Keratinocyte (primary cell): ENCODE measurements around the gene PIGH. TPM values are rescaled to one million over a fixed set of nuclear protein-coding genes. Genes with fewer than 3 reads are reported as not detected.
"Not testable (repeated sequence)": the region's sequence is repeated elsewhere in the genome, so short reads cannot be mapped to it uniquely, and the experiment has no call there.

Source experiments
- DNase-seq: peaks from one replicate; pipeline ENCODE4 v3.0.0-alpha.2; 2011; ENCODE audit warnings: low read depth, missing footprints, low spot score
- FAIRE-seq: peaks from 2 replicates; lab custom pipeline; 2011; peaks lifted over from hg19 to GRCh38; lab: Jason Lieb, UNC
- H2AFZ ChIP-seq: 2 replicates; pipeline ENCODE4 v1.6.0; 2012; ENCODE audit warnings: low read length, control low read depth, inconsistent platforms; ENCODE audit not compliant: control insufficient read depth
- H3K27ac ChIP-seq: 2 replicates; pipeline ENCODE4 v1.5.1; 2011; ENCODE audit warnings: low read length; ENCODE audit not compliant: control insufficient read depth, insufficient read depth
- H3K27me3 ChIP-seq: 3 replicates; pipeline ENCODE4 v1.6.0; 2011; ENCODE audit warnings: low read length; ENCODE audit not compliant: control insufficient read depth, insufficient read depth; ENCODE audit errors: extremely low read depth
- H3K36me3 ChIP-seq, 2 experiments: 2 replicates in 1 of 2; 3 replicates in 1 of 2; pipeline ENCODE4 v1.5.1; 2011; ENCODE audit warnings: low read length in 2 of 2, mild to moderate bottlenecking in 1 of 2; ENCODE audit not compliant: control insufficient read depth in 2 of 2, insufficient read depth in 2 of 2; ENCODE audit errors: extremely low read depth in 1 of 2
- H3K4me1 ChIP-seq: 3 replicates; pipeline ENCODE4 v1.5.1; 2011; ENCODE audit warnings: low read length; ENCODE audit not compliant: control insufficient read depth, insufficient read depth; ENCODE audit errors: extremely low read depth
- H3K4me2 ChIP-seq: 3 replicates; pipeline ENCODE4 v1.6.0; 2011; ENCODE audit warnings: low read depth, low read length; ENCODE audit not compliant: control insufficient read depth, insufficient read depth; ENCODE audit errors: extremely low read depth
- H3K4me3 ChIP-seq, 3 experiments: fragments of 200-600 bp in 1 of 3; sonication (generic) in 1 of 3; 2 replicates in 2 of 3; 3 replicates in 1 of 3; pipeline ENCODE4 v1.5.1; 2011 to 2016; ENCODE audit warnings: low read length in 3 of 3, mild to moderate bottlenecking in 3 of 3, control low read depth in 2 of 3, inconsistent platforms in 1 of 3, low read depth in 1 of 3, mixed read lengths in 1 of 3, mixed run types in 1 of 3, moderate library complexity in 1 of 3; ENCODE audit not compliant: control insufficient read depth in 2 of 3, insufficient read depth in 2 of 3; ENCODE audit errors: extremely low read depth in 1 of 3
- H3K79me2 ChIP-seq: 2 replicates; pipeline ENCODE4 v1.6.0; 2012; ENCODE audit warnings: low read length; ENCODE audit not compliant: control insufficient read depth, insufficient read depth
- H3K9ac ChIP-seq: 3 replicates; pipeline ENCODE4 v1.6.0; 2011; ENCODE audit warnings: low read length; ENCODE audit not compliant: control insufficient read depth, insufficient read depth; ENCODE audit errors: extremely low read depth
- H3K9me1 ChIP-seq: 3 replicates; pipeline ENCODE4 v1.6.0; 2011; ENCODE audit warnings: low read length; ENCODE audit not compliant: control insufficient read depth, insufficient read depth; ENCODE audit errors: extremely low read depth
- H3K9me3 ChIP-seq: 2 replicates; pipeline ENCODE4 v1.5.1; 2012; ENCODE audit warnings: low read depth, low read length; ENCODE audit not compliant: control insufficient read depth
- H4K20me1 ChIP-seq: 3 replicates; pipeline ENCODE4 v1.6.0; 2011; ENCODE audit warnings: low read length; ENCODE audit not compliant: control insufficient read depth, insufficient read depth; ENCODE audit errors: extremely low read depth
- EZH2 ChIP-seq: IDR thresholded peaks from one replicate; pipeline ENCODE4 v1.6.1; 2012; ENCODE audit warnings: inconsistent platforms, mild to moderate bottlenecking, low read length, moderate library complexity
- dilution Hi-C: fragments of 300-500 bp; cut with MboI; formaldehyde crosslinking; loops from one replicate; pipeline ENCODE4 v1.7.0; 2020; ENCODE audit warnings: low sequenced_read_pairs; ENCODE audit not compliant: extremely low pct_ligation_motif_present
- polyA plus RNA-seq, 5 experiments: library from polyadenylated mRNA; depleted of rRNA in 3 of 5; stranded (reverse) in 3 of 5; stranded (forward) in 1 of 5; unstranded in 1 of 5; fragments of >200 nt; gene quantifications; 1 replicate in 1 of 5; 2 replicates in 3 of 5; 3 replicates in 1 of 5; pipeline versions ENCODE4 v1.2.1 to v1.2.3, GENCODE V29; 2011 to 2012; ENCODE audit warnings: missing spikeins in 2 of 5, low read depth in 1 of 5, low replicate concordance in 1 of 5
- TF ChIP-seq, protein P1 (sequence below), 3 experiments: IDR thresholded peaks in 1 of 3; conservative IDR thresholded peaks in 1 of 3; optimal IDR thresholded peaks in 1 of 3; 2 replicates in 2 of 3; 3 replicates in 1 of 3; pipeline versions ENCODE3 to v1.5.1; 2011; ENCODE audit warnings: low read length in 3 of 3, mild to moderate bottlenecking in 3 of 3, moderate library complexity in 2 of 3, control low read depth in 1 of 3, inconsistent platforms in 1 of 3; ENCODE audit not compliant: insufficient read depth in 2 of 3; ENCODE audit errors: extremely low read depth in 1 of 3

PIGH gene
- polyA plus RNA-seq, 1 donor (not counting 4 experiments of a cell fraction or from before 2014, with no cell fraction given), result 29.9 TPM

DNA sequence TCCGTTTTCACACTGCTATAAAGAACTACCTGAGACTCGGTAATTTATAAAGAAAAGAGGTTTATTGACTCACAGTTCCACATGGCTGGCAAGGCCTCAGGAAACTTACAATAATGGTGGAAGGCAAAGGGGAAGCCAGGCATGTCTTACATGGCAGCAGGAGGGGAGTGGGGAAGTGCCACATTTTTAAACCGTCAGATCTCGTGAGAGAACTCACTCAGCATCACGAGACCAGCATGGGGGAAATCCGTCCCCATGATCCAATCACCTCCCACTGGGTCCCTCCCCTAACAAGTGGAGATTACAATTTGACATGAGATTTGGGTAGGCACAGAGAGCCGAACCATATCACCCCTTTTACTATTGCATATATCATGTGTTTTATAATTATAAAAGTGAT, 2.0 kb upstream of the PIGH start:
- no peaks in the 10 kb centered on the region for H4K20me1 ChIP-seq
- dilution Hi-C loops, result no loop called here
- no peak overlapping the region for H3K4me2 ChIP-seq
- FAIRE-seq (no peak), DNase-seq (no peak)
- no peak overlapping the region for H2AFZ ChIP-seq
- peaks cover 13% of the 10 kb centered on the region for H3K4me1 ChIP-seq
- H3K9me3 ChIP-seq, result no peaks in the 10 kb centered on the region
- no peak for TF ChIP-seq EZH2
- TF ChIP-seq, protein P1, sequence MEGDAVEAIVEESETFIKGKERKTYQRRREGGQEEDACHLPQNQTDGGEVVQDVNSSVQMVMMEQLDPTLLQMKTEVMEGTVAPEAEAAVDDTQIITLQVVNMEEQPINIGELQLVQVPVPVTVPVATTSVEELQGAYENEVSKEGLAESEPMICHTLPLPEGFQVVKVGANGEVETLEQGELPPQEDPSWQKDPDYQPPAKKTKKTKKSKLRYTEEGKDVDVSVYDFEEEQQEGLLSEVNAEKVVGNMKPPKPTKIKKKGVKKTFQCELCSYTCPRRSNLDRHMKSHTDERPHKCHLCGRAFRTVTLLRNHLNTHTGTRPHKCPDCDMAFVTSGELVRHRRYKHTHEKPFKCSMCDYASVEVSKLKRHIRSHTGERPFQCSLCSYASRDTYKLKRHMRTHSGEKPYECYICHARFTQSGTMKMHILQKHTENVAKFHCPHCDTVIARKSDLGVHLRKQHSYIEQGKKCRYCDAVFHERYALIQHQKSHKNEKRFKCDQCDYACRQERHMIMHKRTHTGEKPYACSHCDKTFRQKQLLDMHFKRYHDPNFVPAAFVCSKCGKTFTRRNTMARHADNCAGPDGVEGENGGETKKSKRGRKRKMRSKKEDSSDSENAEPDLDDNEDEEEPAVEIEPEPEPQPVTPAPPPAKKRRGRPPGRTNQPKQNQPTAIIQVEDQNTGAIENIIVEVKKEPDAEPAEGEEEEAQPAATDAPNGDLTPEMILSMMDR (optimal IDR thresholded peaks at IDR 0.05 in 1 of 3, IDR thresholded peaks at IDR 0.05 in 1 of 3, conservative IDR thresholded peaks at IDR 0.05 in 1 of 3; ENCODE audit: extremely low read depth in 1 of 3, insufficient read depth in 2 of 3, low read length in 3 of 3), result no peak
- no peaks in the 10 kb centered on the region for H3K9me1 ChIP-seq
- H3K27ac ChIP-seq, result no peak overlapping the region
- peaks cover 13% of the 10 kb centered on the region for H3K79me2 ChIP-seq
- H3K4me3 ChIP-seq, result no peak overlapping the region
- no peak overlapping the region for H3K9ac ChIP-seq
- no peaks in the 10 kb centered on the region for H3K36me3 ChIP-seq
- no peaks in the 10 kb centered on the region for H3K27me3 ChIP-seq

DNA sequence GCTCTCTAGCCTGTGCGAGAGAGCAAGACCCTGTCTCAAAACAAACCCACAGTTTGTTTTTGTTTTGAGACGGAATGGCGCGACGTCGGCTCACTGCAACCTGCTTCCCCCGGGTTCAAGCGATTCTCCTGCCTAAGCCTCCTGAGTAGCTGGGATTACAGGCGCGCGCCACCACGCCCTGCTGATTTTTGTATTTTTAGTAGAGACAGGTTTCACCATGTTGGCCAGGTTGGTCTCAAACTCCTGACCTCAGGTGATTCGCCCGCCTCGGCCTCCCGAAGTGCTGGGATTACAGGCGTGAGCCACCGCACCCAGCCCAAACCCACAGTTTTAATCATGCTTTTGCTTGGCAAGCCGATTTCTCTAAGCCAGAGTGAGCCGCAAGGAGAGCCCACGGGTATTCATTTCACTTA, 500 bp upstream of the PIGH start:
- Histone ChIP-seq H3K4me1 (peaks cover 13% of the 10 kb centered on the region), H2AFZ (peak overlapping the region; percentile 92), H3K79me2 (peaks cover 13% of the 10 kb centered on the region), H3K27ac (peak overlapping the region; percentile 56), H3K9ac (peak overlapping the region; percentile 82), H3K4me2 (peak overlapping the region; percentile 80), H3K4me3 (peak overlapping the region; percentile 65 to 98 (median 85))
- H3K36me3 ChIP-seq, H3K9me3 ChIP-seq, H4K20me1 ChIP-seq, H3K27me3 ChIP-seq, FAIRE-seq, dilution Hi-C loops, H3K9me1 ChIP-seq, DNase-seq: not testable (repeated sequence)

DNA sequence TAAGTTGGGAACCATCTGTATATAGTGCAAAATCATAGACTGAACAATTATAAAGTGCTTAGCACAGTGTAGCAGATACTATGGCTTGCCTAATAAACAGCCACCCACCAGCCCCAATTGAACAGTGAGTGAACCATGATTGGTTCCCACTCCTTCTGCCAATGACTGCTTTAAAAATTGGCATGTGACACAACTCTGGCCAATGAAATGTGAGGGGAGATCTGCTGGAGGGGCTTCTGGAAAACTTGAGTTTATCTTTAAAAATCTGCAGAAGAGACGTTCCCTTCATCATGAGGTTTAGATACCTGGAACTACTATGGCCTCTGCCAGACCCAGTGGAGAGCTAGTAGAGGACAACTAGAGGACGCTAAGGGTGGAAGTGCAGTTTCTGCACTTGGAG, 4.7 kb downstream of the PIGH start:
- dilution Hi-C loops, result no loop called here

DNA sequence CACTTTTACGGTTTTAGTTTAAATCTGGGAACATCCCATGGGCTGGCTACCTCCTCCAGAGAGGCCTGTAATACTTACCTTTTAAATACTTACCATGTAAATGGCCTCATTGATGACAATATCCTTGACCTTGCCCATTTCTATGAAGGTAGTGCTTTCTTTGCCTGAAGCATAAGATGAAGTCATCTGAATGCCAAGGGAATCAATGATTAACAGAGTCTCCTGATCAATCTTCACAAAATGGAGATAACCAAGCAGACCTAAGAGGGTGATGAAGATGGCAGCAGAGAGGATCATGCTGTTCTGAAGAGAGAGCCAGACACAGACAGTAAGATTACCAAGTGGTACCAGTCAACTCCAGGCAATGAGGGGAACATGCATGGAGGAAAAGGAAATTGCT, 6.4 kb downstream of the PIGH start:
- H3K27me3 ChIP-seq, H3K4me2 ChIP-seq, H3K9me1 ChIP-seq, H3K4me3 ChIP-seq, H3K9ac ChIP-seq, H3K36me3 ChIP-seq, DNase-seq, H3K4me1 ChIP-seq, dilution Hi-C loops, H4K20me1 ChIP-seq, H3K9me3 ChIP-seq, H3K27ac ChIP-seq, H2AFZ ChIP-seq, H3K79me2 ChIP-seq: not testable (repeated sequence)
- FAIRE-seq, result peak; percentile 53

More for the DNA sequence above, 4.7 kb downstream of the PIGH start:
- no peaks in the 10 kb centered on the region for H3K9me1 ChIP-seq
- no peak overlapping the region for H3K9ac ChIP-seq
- H3K4me3 ChIP-seq, result no peak overlapping the region
- FAIRE-seq, result no peak
- peaks cover 11% of the 10 kb centered on the region for H3K4me1 ChIP-seq
- DNase-seq, result no peak
- peaks cover 13% of the 10 kb centered on the region for H3K79me2 ChIP-seq
- H2AFZ ChIP-seq, result no peak overlapping the region
- peaks cover 4% of the 10 kb centered on the region in 2 experiments for H3K36me3 ChIP-seq
- no peaks in the 10 kb centered on the region for H3K9me3 ChIP-seq
- H3K27ac ChIP-seq, result no peak overlapping the region
- no peaks in the 10 kb centered on the region for H3K27me3 ChIP-seq
- no peaks in the 10 kb centered on the region for H4K20me1 ChIP-seq
- TF ChIP-seq, protein P1 (optimal IDR thresholded peaks at IDR 0.05 in 1 of 3, IDR thresholded peaks at IDR 0.05 in 1 of 3, conservative IDR thresholded peaks at IDR 0.05 in 1 of 3; ENCODE audit: extremely low read depth in 1 of 3, insufficient read depth in 2 of 3, low read length in 3 of 3), result no peak
- no peak for TF ChIP-seq EZH2
- H3K4me2 ChIP-seq, result no peak overlapping the region
